ENCODE results near the gene MYCBP2.

The MYCBP2 gene

GRCh38 chr13:77056886-77057285, 270.0 kb downstream of the MYCBP2 start:
- Histone ChIP-seq H3K36me3 (no peaks in the 10 kb centered on the region; the same call in 1 of the 2 replicates), H3K4me3 (ENCODE audit: low read depth, low read length) (no peak overlapping the region), H3K27me3 (ENCODE audit: insufficient read depth, low read depth, severe bottlenecking) (no peaks in the 10 kb centered on the region), H3K9me3 (ENCODE audit: severe bottlenecking) (no peaks in the 10 kb centered on the region), H3K27ac (no peak overlapping the region)
- no peak for DNase-seq
- TF ChIP-seq, protein P1, sequence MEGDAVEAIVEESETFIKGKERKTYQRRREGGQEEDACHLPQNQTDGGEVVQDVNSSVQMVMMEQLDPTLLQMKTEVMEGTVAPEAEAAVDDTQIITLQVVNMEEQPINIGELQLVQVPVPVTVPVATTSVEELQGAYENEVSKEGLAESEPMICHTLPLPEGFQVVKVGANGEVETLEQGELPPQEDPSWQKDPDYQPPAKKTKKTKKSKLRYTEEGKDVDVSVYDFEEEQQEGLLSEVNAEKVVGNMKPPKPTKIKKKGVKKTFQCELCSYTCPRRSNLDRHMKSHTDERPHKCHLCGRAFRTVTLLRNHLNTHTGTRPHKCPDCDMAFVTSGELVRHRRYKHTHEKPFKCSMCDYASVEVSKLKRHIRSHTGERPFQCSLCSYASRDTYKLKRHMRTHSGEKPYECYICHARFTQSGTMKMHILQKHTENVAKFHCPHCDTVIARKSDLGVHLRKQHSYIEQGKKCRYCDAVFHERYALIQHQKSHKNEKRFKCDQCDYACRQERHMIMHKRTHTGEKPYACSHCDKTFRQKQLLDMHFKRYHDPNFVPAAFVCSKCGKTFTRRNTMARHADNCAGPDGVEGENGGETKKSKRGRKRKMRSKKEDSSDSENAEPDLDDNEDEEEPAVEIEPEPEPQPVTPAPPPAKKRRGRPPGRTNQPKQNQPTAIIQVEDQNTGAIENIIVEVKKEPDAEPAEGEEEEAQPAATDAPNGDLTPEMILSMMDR (IDR thresholded peaks at IDR 0.05; ENCODE audit: low read depth, low read length), result no peak

GRCh38 chr13:77056382-77056781, 270.5 kb downstream of the MYCBP2 start:
- no peak for DNase-seq
- Histone ChIP-seq H3K36me3 (no peaks in the 10 kb centered on the region; the same call in 1 of the 2 replicates), H3K27me3 (ENCODE audit: insufficient read depth, low read depth, severe bottlenecking) (no peaks in the 10 kb centered on the region), H3K9me3 (ENCODE audit: severe bottlenecking) (no peaks in the 10 kb centered on the region), H3K27ac (no peak overlapping the region), H3K4me3 (ENCODE audit: low read depth, low read length) (no peak overlapping the region)
- TF ChIP-seq, protein P1 (IDR thresholded peaks at IDR 0.05; ENCODE audit: low read depth, low read length), result no peak

DNA sequence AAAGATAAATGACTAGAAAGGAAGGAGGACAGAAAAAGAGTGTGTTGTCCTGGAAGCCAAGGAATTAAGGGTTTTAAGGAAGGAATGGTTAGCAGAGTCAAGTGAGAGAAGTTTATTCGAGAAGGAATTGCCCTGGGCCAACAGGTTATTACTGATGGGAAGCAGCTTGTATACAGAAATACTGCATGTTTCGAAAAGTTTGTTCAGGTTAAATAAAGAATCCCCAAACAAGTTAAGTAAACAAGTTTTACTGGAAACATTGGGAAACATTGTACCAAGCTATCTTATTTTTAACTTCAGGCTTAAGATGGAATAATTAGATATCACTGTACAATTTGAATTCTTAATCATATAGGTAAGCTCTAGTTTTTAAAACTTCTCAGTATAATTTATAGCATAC, 271.7 kb downstream of the MYCBP2 start:
- Histone ChIP-seq H3K27ac (no peak overlapping the region), H3K36me3 (no peaks in the 10 kb centered on the region; the same call in 1 of the 2 replicates), H3K27me3 (ENCODE audit: insufficient read depth, low read depth, severe bottlenecking) (no peaks in the 10 kb centered on the region), H3K9me3 (ENCODE audit: severe bottlenecking) (no peaks in the 10 kb centered on the region), H3K4me3 (ENCODE audit: low read depth, low read length) (no peak overlapping the region)
- TF ChIP-seq, protein P1 (IDR thresholded peaks at IDR 0.05; ENCODE audit: low read depth, low read length), result no peak
- no peak for DNase-seq

GRCh38 chr13:77053192-77053591, 273.7 kb downstream of the MYCBP2 start:
- Histone ChIP-seq H3K27me3 (ENCODE audit: insufficient read depth, low read depth, severe bottlenecking) (no peaks in the 10 kb centered on the region), H3K9me3 (ENCODE audit: severe bottlenecking) (no peaks in the 10 kb centered on the region), H3K36me3 (no peaks in the 10 kb centered on the region; the same call in 1 of the 2 replicates), H3K4me3 (ENCODE audit: low read depth, low read length) (no peak overlapping the region), H3K27ac (no peak overlapping the region)
- TF ChIP-seq, protein P1 (IDR thresholded peaks at IDR 0.05; ENCODE audit: low read depth, low read length), result no peak
- no peak for DNase-seq

- no peaks in the 10 kb centered on the region for H3K27me3 ChIP-seq (ENCODE audit: insufficient read depth, low read depth, severe bottlenecking)
- no peak overlapping the region for H3K27ac ChIP-seq
- no peak for DNase-seq
- no peak overlapping the region for H3K4me3 ChIP-seq (ENCODE audit: low read depth, low read length)
- H3K9me3 ChIP-seq (ENCODE audit: severe bottlenecking), result no peaks in the 10 kb centered on the region
- no peaks in the 10 kb centered on the region for H3K36me3 ChIP-seq
- TF ChIP-seq, protein P1 (IDR thresholded peaks at IDR 0.05; ENCODE audit: low read depth, low read length), result no peak
These were observed 278.2 kb downstream of the MYCBP2 start for GRCh38 chr13:77048681-77049080.

GRCh38 chr13:77047649-77048343, 279.1 kb downstream of the MYCBP2 start:
- TF ChIP-seq, protein P1 (IDR thresholded peaks at IDR 0.05; ENCODE audit: low read depth, low read length), result no peak

More at GRCh38 chr13:77047649-77048343, 279.1 kb downstream of the MYCBP2 start:
- Histone ChIP-seq H3K27ac (no peak overlapping the region), H3K36me3 (no peaks in the 10 kb centered on the region), H3K9me3 (ENCODE audit: severe bottlenecking) (no peaks in the 10 kb centered on the region), H3K27me3 (ENCODE audit: insufficient read depth, low read depth, severe bottlenecking) (no peaks in the 10 kb centered on the region), H3K4me3 (ENCODE audit: low read depth, low read length) (no peak overlapping the region)
- DNase-seq, result no peak
